ENCODE results near the gene BNIPL. TPM values are rescaled to one million over a fixed set of nuclear protein-coding genes. Genes with fewer than 3 reads are reported as not detected.

BNIPL gene
- total RNA-seq, 2 experiments from 2014 or later, result 0.54 to 1.4 TPM

- intact Hi-C loops (cut with micrococcal nuclease), result no loop called here
- H3K27ac Mint-ChIP-seq, result peak overlapping the region; percentile 100
- DNase-seq (no peak), ATAC-seq (no peak)
- CTCF ChIA-PET, result interaction anchor here (1.0 to 4.3 kb wide), 8 partner anchors 10 to 85 kb away, joined by 3 to 40 read pairs (median 4); partner anchors contain the start of genes CDC42SE1, MINDY1, MLLT11 and TNFAIP8L2
- POLR2A ChIA-PET, result interaction anchor here (0.6 to 3.7 kb wide), 8 partner anchors 7 to 182 kb away, joined by 3 to 40 read pairs (median 4); partner anchors contain the start of genes C1orf56, CDC42SE1, MLLT11 and PSMD4
- H3K27me3 Mint-ChIP-seq, result no peaks in the 10 kb centered on the region
- peaks cover 17% of the 10 kb centered on the region for H3K36me3 Mint-ChIP-seq (ENCODE audit: low read depth)
- peaks cover 17% of the 10 kb centered on the region for H3K4me1 Mint-ChIP-seq (ENCODE audit: low read depth)
- peak overlapping the region; percentile 99 for H3K4me3 Mint-ChIP-seq
- no peaks in the 10 kb centered on the region for H3K9me3 Mint-ChIP-seq
- no peak for TF ChIP-seq CTCF (IDR thresholded peaks at IDR 0.05)
Observed at GRCh38 chr1:151072224-151072623, 35.8 kb downstream of the BNIPL start.

GRCh38 chr1:151085953-151086559, 49.7 kb downstream of the BNIPL start:
- ATAC-seq (no peak), DNase-seq (no peak)
- H3K27me3 Mint-ChIP-seq, result no peaks in the 10 kb centered on the region
- no peak for TF ChIP-seq CTCF (IDR thresholded peaks at IDR 0.05)
- H3K4me3 Mint-ChIP-seq, result no peak overlapping the region
- POLR2A ChIA-PET, result interaction anchor here (1.1 kb wide), 1 partner anchor 10 kb away, joined by 3 read pairs; no protein-coding TSS in a partner anchor
- no peak overlapping the region for H3K27ac Mint-ChIP-seq
- CTCF ChIA-PET, result interaction anchor here (0.6 to 2.7 kb wide), 4 partner anchors 14 to 107 kb away, joined by 4 to 8 read pairs (median 6); partner anchors contain the start of gene TNFAIP8L2
- intact Hi-C loops (cut with micrococcal nuclease), result no loop called here
- H3K4me1 Mint-ChIP-seq (ENCODE audit: low read depth), result no peaks in the 10 kb centered on the region
- H3K9me3 Mint-ChIP-seq, result no peaks in the 10 kb centered on the region
- peaks cover 2% of the 10 kb centered on the region for H3K36me3 Mint-ChIP-seq (ENCODE audit: low read depth)

Other genes with a start within 250 kb of the BNIPL start
- 1 to 10 TPM; 2.9 to 3.6 TPM for gene CTSK, start 228.3 kb upstream of the BNIPL start, total RNA-seq
- 10 to 100 TPM; 42.3 to 43.0 TPM for gene ARNT, start 160.0 kb upstream of the BNIPL start, total RNA-seq
- not detected for gene CTXND2, start 149.4 kb upstream of the BNIPL start, total RNA-seq
- 10 to 100 TPM; 45.1 to 52.3 TPM for gene SETDB1, start 110.2 kb upstream of the BNIPL start, total RNA-seq
- 100 to 1,000 TPM; 129 to 132 TPM for gene CERS2, start 61.8 kb upstream of the BNIPL start, total RNA-seq
- gene ANXA9, start 54.3 kb upstream of the BNIPL start, total RNA-seq, result under 1 TPM in 1 of 2 experiments, not detected in 1; 0.25 TPM
- gene MINDY1, start 29.7 kb upstream of the BNIPL start, total RNA-seq, result 10 to 100 TPM; 10.4 TPM
- gene PRUNE1, start 28.1 kb upstream of the BNIPL start, total RNA-seq, result 10 to 100 TPM; 12.4 to 15.7 TPM
- gene C1orf56, start 11.2 kb downstream of the BNIPL start, total RNA-seq, result 1 to 10 TPM; 1.4 to 1.9 TPM
- gene CDC42SE1, start 23.0 kb downstream of the BNIPL start, total RNA-seq, result 10 to 100 TPM; 86.5 to 92.8 TPM
- 1 to 10 TPM; 4.2 to 4.8 TPM for gene MLLT11, start 23.8 kb downstream of the BNIPL start, total RNA-seq
- 10 to 100 TPM; 17.5 to 19.3 TPM for gene GABPB2, start 34.2 kb downstream of the BNIPL start, total RNA-seq
- gene SEMA6C, start 110.0 kb downstream of the BNIPL start, total RNA-seq, result 1 to 10 TPM; 3.4 to 3.7 TPM
- 10 to 100 TPM; 16.1 to 17.5 TPM for gene TNFAIP8L2, start 120.1 kb downstream of the BNIPL start, total RNA-seq
- gene LYSMD1, start 129.3 kb downstream of the BNIPL start, total RNA-seq, result 1 to 10 TPM; 4.5 TPM
- 10 to 100 TPM; 57.0 to 59.6 TPM for gene SCNM1, start 129.6 kb downstream of the BNIPL start, total RNA-seq
- gene TMOD4, start 139.4 kb downstream of the BNIPL start, total RNA-seq, result 1 to 10 TPM; 1.9 to 2.5 TPM
- gene VPS72, start 153.6 kb downstream of the BNIPL start, total RNA-seq, result 10 to 100 TPM; 47.4 to 61.0 TPM
- 10 to 100 TPM; 63.1 to 66.1 TPM for gene PIP5K1A, start 162.0 kb downstream of the BNIPL start, total RNA-seq
- 100 to 1,000 TPM; 203 to 214 TPM for gene PSMD4, start 218.1 kb downstream of the BNIPL start, total RNA-seq
- 10 to 100 TPM; 27.3 to 29.5 TPM for gene ZNF687, start 245.7 kb downstream of the BNIPL start, total RNA-seq

All from activated CD8-positive, alpha-beta T cell treated with anti-CD3 and anti-CD28 coated beads for 36 hours (primary cell).